HG02885 (cell line): ENCODE measurements around the gene LIN52.

Experiments
- ATAC-seq: cut with Tn5 transposase; IDR thresholded peaks from one replicate; pipeline ENCODE4 v1.9.1; 2021; ENCODE audit warnings: mild to moderate bottlenecking; ENCODE audit not compliant: unreplicated experiment, poor library complexity

Gene LIN52

DNA sequence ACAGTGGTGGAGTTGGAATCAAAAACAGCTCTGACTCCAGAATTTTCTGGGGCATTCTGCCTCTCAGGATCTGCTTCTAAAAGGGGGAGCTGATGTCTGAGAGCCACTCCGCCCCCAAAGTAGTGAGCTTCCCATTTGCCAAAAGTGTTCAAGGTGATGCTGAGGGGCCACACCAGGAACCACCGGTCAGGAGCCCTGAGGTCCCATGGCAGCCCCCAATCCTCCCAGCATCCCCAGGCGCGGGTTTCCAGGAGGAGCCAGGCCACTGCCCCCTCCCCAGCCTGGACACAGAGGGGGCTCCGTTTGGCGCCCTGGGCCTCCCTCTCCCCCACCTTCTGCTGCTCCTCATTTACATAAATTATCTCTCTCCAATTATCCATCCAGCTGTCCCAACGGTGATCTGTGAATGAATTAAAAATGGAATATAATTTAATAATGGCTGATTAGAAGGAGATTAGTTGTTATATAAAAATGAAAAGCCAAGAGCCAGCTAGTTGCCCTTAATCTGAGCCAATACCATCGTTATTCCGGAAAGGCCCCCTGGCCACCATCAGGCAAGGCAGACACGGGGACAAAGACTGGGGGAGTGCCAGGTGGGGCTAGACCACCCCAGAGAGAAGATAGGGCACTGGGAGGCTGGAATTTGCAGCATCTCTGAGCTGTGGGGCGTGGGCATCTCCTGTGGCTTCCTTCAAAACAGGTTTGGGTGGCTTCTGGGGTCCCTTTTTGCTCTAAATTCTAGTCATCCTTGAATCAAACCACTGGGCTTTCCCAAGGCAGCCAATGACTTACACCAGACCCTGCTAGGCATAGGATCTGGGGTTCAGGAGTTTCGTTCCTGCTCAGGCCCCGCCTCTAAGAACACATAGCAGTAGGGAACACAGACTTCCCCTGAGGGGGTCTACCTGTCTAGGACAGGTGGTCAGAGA lies 134.8 kb downstream of the LIN52 start:
- no peak for ATAC-seq

DNA sequence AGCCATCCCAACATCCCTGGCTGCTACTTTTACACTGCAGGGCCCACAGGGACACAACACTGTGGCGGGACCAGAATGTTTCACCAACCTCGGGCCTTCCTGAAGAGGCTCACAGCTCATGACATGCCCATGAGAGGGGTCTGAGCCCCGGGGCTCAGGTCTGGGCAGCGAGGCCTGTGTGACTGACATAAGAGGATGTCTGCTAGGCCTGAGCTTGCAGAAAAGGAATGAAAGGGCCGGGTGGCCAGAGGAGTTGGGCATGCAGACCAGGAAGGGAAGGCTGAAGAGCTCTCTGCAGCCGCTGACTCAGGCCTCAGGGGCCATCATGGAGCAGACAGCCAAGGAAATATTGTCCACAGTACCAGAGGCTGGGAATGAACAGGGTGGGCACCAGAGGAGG lies 136.2 kb downstream of the LIN52 start:
- ATAC-seq = no peak

DNA sequence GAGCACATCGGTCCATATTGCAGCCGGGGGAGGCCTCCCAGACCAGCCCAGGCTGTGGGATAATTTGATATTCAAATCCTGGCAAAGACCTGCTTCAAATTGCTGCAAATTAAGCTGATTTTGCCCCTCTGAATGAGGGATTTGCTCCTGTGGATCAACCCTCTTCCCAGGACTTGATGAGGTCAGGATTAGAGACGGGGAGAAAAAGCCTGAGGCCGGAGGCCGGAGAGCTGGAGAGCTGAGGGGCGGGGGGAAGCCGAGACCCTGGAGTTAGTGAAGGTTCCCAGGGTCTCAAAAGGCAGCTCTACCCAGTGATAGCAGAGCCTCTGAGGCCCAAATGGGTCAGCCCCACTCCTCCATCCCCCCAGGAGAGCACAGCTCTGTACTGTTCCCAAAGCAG lies 137.0 kb downstream of the LIN52 start:
- ATAC-seq = no peak

DNA sequence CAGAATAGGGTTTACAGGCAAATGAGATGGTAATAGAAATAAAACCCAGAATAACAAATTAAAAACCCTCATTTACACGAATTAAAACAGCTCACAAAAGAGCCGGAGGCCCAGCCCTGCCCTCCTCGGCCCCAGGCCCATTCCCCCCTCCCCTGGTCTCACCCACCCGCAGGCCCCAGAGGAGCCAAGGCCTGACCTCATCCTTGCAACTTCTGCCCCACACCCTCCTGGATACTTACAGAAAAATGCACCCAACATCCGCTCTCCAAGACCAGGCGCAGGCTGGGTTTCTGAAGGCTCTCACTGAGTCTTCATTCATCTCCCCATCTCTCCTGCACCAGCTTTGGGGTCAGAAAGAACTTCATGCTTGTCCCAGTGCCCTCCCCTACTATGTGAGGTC lies 138.3 kb downstream of the LIN52 start:
- no peak for ATAC-seq

DNA sequence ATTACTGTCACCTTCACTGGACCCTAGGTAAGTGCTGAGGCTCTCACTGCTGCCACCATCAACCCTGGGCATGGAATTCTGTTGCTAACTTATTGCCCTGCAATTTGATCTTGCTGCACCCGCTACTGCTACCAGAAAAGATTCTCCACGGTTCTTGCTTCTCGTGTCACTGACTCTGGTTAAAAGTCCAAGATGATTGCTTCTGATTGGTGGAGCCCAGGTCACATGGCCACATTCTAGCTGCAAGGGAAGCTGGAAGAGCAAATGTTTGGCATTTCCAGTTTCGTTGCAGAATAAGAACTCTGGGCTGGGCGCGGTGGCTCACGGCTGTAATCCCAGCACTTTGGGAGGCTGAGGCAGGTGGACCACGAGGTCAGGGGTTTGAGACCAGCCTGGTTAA lies 147.0 kb downstream of the LIN52 start:
- ATAC-seq = no peak

DNA sequence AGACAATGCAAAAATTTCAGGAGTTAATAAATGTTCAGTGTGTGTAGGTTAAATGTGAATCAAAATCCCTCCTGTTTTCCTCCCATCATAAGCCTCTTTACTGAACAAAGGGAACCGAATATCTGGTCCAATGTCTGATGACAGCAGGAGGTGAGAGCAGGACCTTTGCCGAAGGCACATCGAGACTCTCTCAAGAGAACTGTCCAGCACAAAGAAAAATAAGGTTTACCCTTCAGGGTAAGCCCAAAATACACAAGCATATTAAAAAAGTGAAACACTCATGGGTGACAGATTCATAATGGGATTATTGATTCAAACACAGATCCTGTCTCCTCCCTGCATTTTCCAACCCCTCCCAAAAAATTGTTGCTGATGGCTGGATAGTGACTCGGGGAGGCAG lies 150.3 kb downstream of the LIN52 start:
- ATAC-seq = no peak

DNA sequence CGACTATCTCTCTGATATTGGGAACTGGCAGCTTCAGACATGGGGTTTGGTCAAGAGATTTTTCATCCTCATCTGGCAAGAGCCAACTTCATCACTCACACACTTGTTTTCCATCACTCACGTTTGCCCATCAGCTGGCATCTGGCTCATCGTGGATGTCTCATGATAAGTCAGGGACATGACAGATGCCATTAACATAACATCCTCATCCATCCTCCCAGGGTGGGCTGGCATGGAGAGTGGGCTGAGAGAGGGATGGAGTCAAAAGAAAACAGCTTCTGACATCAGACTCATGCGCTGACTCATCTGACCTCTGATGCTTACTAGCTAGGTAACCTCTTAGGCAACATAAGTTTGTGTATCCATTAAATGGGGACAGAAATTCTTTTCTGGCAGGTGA lies 152.7 kb downstream of the LIN52 start:
- no peak for ATAC-seq

DNA sequence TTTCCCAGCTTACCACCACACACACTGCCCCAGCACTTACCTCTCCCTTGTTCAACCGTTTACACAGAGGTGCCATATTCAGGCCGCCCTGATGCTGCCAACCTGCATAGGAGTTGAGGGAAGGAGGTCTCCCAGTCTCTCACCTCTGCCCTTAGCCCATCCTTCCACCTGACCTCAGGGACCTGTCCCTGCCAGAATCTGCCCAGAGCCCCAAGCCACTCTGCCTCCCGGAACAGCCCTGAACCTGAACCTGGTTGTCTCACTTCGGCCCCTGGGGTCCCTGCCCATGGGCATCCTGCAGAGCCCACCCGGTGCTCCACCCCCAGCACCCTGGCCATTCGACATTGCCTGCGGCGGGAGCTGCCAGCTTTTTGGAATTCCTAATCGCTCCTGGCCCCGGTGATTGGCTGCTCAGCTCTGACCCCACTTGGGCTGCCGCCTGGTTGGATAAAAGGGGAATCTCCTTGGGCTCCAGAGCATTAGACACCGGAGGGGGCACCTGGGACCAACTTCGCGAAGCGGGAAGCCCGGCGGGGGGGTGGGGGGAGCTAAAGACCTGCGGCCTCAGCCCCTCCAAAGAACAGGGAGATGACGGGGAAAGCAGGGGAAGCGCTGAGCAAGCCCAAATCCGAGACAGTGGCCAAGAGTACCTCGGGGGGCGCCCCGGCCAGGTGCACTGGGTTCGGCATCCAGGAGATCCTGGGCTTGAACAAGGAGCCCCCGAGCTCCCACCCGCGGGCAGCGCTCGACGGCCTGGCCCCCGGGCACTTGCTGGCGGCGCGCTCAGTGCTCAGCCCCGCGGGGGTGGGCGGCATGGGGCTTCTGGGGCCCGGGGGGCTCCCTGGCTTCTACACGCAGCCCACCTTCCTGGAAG lies 154.5 kb downstream of the LIN52 start, which contains the start of gene VSX2:
TSS of gene VSX2 (plus strand) at position 476 of the 874 bp plus-strand sequence. CDS start at position 589, 113 bp downstream.
- no peak for ATAC-seq

DNA sequence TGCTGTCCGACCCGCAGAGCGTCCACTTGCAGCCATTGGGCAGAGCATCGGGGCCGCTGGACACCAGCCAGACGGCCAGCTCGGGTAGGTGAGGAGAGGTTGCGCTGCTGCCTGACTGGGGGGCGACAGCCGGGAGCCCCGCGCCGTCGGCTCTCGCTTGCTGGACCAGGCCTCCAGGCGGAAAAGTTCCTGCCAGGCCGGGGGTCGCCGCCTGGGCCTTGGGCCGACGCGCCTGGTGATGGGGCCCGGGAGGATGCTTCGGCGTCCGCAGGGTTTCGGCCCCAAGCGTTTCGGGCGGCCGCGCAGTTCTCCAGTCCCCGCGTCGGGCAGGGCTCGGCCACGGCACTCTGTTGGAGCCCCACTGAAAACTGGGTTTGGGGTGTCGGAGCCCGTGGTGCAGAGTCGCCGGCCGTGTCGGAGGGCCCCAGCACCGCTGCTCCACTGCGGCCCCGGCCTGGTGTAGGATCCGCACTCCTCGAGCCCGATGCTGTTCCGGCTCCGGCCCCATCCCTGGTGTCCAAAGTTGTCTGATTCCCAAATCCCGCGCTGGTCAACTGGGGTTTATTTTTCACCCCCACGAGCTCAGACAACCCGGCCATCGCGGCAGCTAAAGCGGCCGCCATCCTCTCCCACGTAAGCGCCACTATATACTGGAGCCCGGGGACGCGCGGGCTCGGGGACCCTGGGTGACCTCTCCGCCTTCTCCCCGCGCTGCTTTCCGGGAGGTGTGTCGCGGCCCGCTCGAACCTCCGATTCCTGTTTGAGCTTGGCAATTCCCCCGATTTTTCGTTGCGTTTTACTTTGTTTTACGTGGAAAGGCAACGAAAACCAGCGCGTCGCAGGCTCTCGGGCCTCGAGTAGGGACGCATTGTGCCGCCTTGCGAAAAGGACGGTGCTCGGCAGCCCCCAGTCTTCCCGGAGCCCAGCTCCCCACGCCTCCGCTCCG lies 155.4 kb downstream of the LIN52 start:
- no peak for ATAC-seq

DNA sequence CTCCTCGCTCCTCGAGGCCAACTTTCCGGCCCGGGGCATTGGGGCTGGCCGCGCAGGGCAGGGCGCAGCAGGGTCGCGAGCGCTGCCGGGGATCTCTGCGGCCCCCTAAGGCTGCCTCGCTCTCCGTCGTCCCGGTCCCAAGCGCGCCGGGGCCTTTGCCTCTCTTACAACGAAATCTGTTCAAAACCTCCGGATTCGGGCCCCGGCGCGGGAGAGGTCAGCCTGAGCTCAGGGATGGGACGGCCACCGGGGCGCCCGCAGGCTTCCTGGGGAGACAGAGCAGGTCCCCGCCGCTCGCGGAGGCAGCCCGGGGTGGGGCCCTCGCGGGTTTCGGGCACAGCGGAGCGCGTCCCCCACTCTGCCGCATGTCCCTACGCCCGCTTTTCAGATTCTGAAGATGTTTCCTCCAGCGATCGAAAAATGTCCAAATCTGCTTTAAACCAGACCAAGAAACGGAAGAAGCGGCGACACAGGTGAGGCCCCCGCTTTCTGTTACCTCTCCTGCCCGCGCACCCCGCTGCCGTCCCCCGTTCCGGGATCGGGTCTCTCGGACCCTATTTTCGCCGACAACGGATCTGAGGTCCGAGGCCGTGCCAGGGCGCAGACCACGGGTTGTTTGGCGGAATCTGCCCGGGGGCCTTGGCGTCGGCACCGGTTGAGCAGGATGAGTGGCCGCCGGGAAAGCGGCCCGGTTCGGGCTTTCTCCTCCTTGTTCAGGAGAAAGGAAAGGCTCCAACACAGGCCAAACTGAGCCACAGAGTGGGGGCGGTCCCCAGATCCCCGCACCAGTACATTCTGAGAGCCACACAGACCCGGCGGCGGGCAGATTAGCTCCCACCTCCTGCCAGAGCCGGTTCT lies 156.3 kb downstream of the LIN52 start:
- no peak for ATAC-seq

DNA sequence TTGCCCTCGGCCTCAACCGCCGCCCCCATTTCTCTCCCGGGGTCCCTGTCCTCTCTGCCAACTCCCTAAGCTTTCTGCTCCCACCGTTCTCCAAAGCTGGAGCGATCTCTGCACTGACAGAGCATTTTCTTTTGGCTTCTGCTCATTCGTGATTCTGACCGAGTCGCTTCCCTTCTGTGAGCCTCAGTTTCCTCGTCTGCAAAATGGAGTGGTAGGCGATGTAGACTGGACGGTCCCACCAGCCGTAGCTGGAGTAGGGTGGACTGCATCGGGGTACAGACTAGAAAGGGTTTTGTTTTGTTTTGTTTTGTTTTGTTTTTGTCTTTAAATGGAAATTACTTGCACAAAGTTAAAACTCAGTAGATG lies 156.9 kb downstream of the LIN52 start:
- no peak for ATAC-seq

DNA sequence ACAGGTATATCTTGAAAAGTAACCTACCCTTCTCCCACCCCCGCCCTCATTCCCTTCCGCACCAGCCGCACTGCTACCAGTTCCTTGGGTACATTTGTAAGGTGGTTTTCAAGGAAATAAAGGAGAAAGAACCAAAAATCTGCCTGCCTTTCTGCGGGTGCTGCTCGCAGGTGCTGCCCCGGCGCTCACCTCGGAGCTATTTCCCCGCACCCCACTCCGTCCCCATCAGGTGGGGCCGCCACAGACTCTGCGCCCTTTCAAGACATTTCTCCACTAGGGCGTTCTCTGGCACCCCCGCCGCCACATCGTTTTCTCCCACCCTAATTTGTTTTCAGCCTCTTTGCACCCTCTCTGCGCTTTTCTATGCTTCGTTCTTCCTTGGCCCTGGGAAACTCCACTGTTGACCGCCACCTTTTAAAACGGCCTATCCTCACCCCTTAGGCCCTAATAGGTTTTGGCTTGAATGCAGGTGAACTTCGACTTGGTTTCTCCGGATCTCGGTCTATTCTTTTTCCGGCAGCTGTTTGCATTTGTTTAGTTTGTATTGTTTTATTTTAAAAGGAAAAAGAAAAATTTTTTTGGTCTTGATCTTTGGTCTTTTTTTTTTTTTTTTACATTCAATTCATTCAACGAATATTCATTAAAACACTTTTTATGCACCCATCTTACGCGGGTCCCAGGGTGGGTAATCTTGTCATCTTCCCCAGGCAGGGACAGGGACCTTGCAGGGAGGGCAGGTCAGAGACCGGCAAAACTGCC lies 157.4 kb downstream of the LIN52 start:
- no peak for ATAC-seq

DNA sequence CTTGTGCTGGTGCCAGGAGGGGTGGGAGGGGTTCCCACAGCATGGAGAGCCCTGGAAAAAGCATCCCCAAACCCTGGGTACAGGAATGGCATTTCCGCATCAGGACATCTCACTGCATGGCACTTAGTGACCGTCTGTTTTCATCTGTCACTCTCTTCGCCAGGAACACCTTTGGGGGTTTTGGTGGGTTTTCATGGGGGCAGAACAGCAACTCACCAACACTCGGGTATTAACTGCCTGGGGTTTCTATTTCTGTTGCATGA lies 158.0 kb downstream of the LIN52 start:
- ATAC-seq = no peak

DNA sequence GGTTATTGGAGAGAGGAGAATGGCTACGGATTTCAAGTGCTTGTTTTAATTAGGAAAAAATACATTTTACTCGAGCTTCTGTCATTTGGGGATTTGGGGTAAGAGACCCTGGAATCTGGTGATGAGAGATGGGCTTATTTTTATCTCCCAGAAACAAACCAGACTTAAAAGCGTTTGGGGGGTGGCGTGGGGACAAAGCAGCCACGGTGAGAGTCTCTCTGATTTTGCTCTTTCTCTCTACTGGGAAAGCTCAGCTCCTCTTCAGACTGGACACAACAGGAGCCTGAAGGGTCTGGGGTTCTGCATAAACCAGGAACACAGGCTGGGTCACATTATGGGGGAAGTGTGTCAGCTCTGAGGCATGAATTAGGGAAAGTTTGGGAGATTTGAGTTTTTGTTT lies 158.3 kb downstream of the LIN52 start:
- ATAC-seq = no peak

DNA sequence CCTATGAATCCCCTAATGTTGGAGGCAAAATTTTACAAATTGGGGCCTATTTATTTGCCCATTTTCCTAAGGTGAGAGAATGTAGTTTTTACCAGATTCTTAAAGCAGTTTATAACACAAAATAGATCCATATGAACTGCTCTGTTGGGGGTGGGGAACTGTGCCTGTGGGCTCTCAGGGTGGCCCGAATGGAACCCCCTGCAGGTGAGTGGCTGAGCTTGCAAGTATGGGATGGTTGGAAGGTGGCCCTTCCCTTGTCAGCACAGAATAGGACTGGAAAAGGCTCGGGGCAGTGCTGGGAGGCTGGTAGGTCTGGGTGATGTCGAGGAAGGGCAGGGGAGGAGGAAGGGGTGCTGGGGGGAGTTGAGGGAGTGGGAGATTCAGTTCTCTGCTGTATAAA lies 159.4 kb downstream of the LIN52 start:
- ATAC-seq = no peak

DNA sequence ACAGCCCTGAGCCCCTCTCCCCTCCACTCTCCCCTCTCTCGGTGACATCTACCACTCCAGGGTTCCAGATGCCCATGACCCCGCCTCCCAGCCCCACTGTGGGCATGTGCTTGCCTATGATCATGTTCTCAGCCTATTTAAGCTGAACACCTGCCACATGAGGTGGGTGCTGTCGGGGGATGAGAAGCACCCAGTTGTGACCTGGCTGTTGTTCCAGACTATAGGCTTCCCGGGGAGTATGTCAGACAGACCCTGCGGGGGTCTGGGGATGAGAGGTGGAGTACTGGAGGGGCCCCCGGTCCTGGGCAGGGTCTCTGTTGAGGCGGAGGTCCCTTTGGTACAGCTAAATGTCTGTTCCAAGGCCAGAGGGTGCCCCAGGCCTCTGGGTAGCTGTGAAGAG lies 160.5 kb downstream of the LIN52 start:
- ATAC-seq = no peak

DNA sequence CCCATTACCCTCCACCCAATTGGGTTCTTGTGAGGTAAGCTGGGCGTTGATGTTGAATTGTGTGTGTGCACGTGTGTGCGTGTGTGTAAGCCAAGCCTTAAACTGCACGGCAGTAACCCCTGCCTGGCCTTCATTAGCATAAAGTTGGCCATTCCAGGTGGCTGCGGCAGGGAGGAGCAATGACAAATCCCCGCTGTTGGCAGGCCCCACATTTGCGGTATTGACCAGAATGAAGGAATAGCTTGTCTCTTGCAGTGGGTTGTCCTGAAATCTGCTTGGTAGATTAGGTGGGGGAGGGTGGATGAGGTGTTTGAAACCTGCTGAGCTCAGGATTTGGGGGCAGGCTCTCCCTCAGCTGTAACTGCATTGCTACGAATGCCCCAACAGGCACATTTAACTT lies 161.8 kb downstream of the LIN52 start:
- no peak for ATAC-seq

DNA sequence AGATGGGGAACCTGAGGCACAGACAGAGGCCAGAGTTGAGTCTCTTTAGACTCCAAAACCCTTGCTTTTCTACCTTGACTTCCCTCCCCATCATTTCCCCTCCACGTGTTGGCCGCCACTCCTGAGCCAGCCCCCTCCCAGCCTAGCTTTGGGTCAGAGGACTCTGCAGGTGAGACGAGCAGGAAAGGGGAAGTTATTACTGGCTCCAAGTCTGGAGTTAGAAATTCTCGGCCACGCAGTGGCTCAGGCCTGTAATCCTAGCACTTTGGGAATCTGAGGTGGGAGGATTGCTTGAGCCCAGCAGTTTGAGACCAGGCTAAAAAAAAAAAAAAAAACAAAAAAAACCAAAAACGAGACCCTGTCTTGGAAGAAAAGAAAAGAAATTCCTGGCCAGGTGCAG lies 163.3 kb downstream of the LIN52 start:
- ATAC-seq = no peak
